A673 (cell line): ENCODE data around the gene TRIM27. TPM values are rescaled to one million over a fixed set of nuclear protein-coding genes. Genes with fewer than 3 reads are reported as not detected.
A peak's percentile ranks its signal among the peaks of the same experiment; 100 is the strongest.

Experiments
- BruUV-seq: library from RNA; stranded (reverse); fragments of 400-500 nt; replicated peaks from 2 replicates; lab custom pipeline; 2021; lab: Mats Ljungman, UMichigan
- CTCF ChIA-PET: fragments of 300-600 bp; sonication (Branson Sonifier 250); formaldehyde crosslinking; loops from one replicate; lab custom pipeline; 2022; ENCODE audit warnings: antibody characterized with exemption; lab: Charles Lee
- POLR2A ChIA-PET: fragments of 300-600 bp; sonication (Branson Sonifier 250); formaldehyde crosslinking; loops from one replicate; lab custom pipeline; 2022; ENCODE audit warnings: antibody characterized with exemption; ENCODE audit not compliant: low non-redundant PET; lab: Charles Lee
- DNase-seq: peaks from one replicate; pipeline ENCODE4 v3.0.0-alpha.2; 2015; ENCODE audit warnings: low spot score
- H3K27ac ChIP-seq: fragments of 200-600 bp; sonication (generic); 2 replicates; pipeline ENCODE4 v1.5.1; 2016; ENCODE audit warnings: mixed run types, low read depth, mild to moderate bottlenecking, mixed read lengths, antibody characterized with exemption, low read length; ENCODE audit not compliant: poor library complexity, severe bottlenecking
- H3K27me3 ChIP-seq: fragments of 200-600 bp; sonication (generic); replicated peaks from 2 replicates; pipeline ENCODE4 v1.6.1; 2017; ENCODE audit warnings: mixed run types, low read depth, mild to moderate bottlenecking, mixed read lengths, antibody characterized with exemption, low read length; ENCODE audit not compliant: insufficient read depth, poor library complexity
- H3K36me3 ChIP-seq: fragments of 200-600 bp; sonication (generic); 2 replicates; pipeline ENCODE4 v1.6.1; 2016; ENCODE audit warnings: mixed run types, mild to moderate bottlenecking, mixed read lengths, antibody characterized with exemption, low read length; ENCODE audit not compliant: insufficient read depth, poor library complexity, severe bottlenecking
- H3K4me1 ChIP-seq: fragments of 200-600 bp; sonication (generic); 2 replicates; pipeline ENCODE4 v1.6.1; 2017; ENCODE audit warnings: mixed run types, mild to moderate bottlenecking, mixed read lengths, antibody characterized with exemption, low read length; ENCODE audit not compliant: insufficient read depth, poor library complexity, severe bottlenecking
- H3K4me3 ChIP-seq: fragments of 200-600 bp; sonication (generic); 2 replicates; pipeline ENCODE4 v1.5.1; 2016; ENCODE audit warnings: low read depth, mixed run types, mild to moderate bottlenecking, mixed read lengths, low read length; ENCODE audit not compliant: poor library complexity, severe bottlenecking
- H3K9me3 ChIP-seq: fragments of 200-600 bp; sonication (generic); 2 replicates; pipeline ENCODE4 v1.6.1; 2016; ENCODE audit warnings: mixed run types, low read depth, mild to moderate bottlenecking, mixed read lengths, antibody characterized with exemption, low read length; ENCODE audit not compliant: poor library complexity, severe bottlenecking
- EZH2 ChIP-seq: fragments of 200-600 bp; sonication (generic); IDR thresholded peaks from 2 replicates; pipeline ENCODE4 v1.6.1; 2017; ENCODE audit warnings: borderline replicate concordance, low read depth, mild to moderate bottlenecking, mixed read lengths, antibody characterized with exemption, low read length; ENCODE audit not compliant: poor library complexity, severe bottlenecking
- intact Hi-C: fragments of 100-400 bp; cut with micrococcal nuclease; formaldehyde crosslinking; loops from one replicate; pipeline ENCODE4 v1.10.0; 2022; ENCODE audit not compliant: unreplicated experiment
- total RNA-seq: library from RNA; stranded (reverse); gene quantifications from 2 replicates; pipeline ENCODE4 v1.2.3, GENCODE V29; 2021
- TF ChIP-seq, protein P1 (sequence below): fragments of 300-800, 200-600 bp; sonication (generic); conservative IDR thresholded peaks from 2 replicates; pipeline ENCODE4 v1.5.1; 2017; ENCODE audit warnings: low read depth, mild to moderate bottlenecking, antibody characterized with exemption, low read length, moderate library complexity, mixed read lengths

The TRIM27 gene
- total RNA-seq, 1 experiment from 2014 or later: 81.1 TPM

DNA sequence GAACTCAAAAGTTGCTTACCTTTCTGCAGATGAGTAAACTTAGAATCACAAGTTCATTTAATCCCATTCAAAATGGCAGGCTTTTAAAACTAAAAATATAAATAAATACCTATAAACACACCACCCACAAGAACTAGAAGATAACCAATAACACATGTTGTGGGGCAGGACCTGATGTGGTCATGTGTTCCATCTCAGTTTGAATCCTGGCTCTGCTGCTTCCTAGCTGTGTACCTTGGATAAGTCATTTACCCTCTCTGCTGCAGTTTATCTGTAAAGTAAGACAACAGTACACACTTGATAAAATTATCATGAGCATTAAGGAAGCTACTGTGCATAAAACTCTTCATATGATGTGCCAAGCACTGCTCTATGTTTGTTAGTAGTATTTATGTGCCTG lies 22.0 kb downstream of the TRIM27 start:
- no peaks in the 10 kb centered on the region for H3K27me3 ChIP-seq
- peaks cover 5% of the 10 kb centered on the region for H3K4me1 ChIP-seq
- H3K4me3 ChIP-seq: no peak overlapping the region
- no peak for DNase-seq
- no TSS peak for BruUV-seq
- peaks cover 47% of the 10 kb centered on the region for H3K36me3 ChIP-seq
- intact Hi-C loops: no loop called here
- H3K27ac ChIP-seq: no peak overlapping the region
- ChIA-PET CTCF (no interaction called here), POLR2A (no interaction called here)
- TF ChIP-seq, protein P1, sequence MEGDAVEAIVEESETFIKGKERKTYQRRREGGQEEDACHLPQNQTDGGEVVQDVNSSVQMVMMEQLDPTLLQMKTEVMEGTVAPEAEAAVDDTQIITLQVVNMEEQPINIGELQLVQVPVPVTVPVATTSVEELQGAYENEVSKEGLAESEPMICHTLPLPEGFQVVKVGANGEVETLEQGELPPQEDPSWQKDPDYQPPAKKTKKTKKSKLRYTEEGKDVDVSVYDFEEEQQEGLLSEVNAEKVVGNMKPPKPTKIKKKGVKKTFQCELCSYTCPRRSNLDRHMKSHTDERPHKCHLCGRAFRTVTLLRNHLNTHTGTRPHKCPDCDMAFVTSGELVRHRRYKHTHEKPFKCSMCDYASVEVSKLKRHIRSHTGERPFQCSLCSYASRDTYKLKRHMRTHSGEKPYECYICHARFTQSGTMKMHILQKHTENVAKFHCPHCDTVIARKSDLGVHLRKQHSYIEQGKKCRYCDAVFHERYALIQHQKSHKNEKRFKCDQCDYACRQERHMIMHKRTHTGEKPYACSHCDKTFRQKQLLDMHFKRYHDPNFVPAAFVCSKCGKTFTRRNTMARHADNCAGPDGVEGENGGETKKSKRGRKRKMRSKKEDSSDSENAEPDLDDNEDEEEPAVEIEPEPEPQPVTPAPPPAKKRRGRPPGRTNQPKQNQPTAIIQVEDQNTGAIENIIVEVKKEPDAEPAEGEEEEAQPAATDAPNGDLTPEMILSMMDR: no peak
- TF ChIP-seq EZH2: no peak
- H3K9me3 ChIP-seq: no peaks in the 10 kb centered on the region

DNA sequence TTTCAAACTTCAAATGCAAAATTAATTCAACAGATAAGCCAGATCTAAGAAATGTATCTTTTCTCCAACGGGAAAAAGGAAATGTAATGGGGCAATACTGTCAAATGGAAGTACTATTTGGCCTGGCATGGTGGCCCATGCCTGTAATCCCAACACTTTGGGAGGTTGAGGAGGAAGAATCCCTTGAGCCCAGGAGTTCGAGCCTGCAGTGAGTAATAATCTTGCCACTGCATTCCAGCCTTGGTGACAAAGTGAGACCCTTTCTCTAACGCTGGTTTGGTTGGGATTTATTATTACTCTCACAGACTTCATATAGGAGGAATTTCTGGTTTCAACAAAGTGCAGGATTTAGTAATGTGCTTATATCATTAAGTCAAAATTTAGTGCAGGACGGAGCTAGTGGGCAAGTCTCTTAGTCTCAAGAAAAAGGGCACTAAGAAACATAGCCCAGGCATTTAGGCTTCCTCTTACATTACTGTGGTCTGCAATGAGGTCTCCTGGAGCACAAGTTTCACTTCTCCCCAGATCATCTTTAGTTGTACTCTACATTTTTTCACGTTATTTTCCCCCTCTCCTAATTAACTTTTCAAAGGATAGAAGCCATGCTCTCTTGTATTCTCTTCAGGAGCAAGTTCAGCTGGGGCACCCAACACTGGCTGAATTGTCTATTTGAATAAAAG lies 23.1 kb downstream of the TRIM27 start:
- no peak overlapping the region for H3K4me3 ChIP-seq
- ChIA-PET CTCF (no interaction called here), POLR2A (no interaction called here)
- H3K27me3 ChIP-seq: no peaks in the 10 kb centered on the region
- H3K9me3 ChIP-seq: no peaks in the 10 kb centered on the region
- DNase-seq: no peak
- H3K36me3 ChIP-seq: peaks cover 37% of the 10 kb centered on the region
- H3K27ac ChIP-seq: no peak overlapping the region
- intact Hi-C loops: no loop called here
- no TSS peak for BruUV-seq
- H3K4me1 ChIP-seq: peaks cover 5% of the 10 kb centered on the region
- no peak for TF ChIP-seq EZH2

DNA sequence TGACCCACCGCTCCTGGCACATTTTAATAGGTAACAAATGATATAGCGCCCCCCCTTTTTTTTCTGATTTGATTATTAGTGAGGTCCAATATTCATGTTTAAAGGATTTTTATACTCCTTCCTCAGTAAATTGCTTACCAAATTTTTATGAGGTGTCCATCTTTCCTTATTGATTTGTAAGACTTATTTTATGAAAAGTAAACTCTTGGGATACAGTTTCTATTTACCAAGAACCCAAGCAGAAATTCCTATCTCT lies 25.1 kb downstream of the TRIM27 start:
- intact Hi-C loops: loop anchor here (5.0 kb wide), 1 partner anchor 96 kb away; no protein-coding TSS in a partner anchor
- Histone ChIP-seq H3K27me3 (no peaks in the 10 kb centered on the region), H3K4me1 (peaks cover 5% of the 10 kb centered on the region), H3K4me3 (no peak overlapping the region), H3K36me3 (peaks cover 18% of the 10 kb centered on the region), H3K9me3 (no peaks in the 10 kb centered on the region), H3K27ac (no peak overlapping the region)
- no TSS peak for BruUV-seq
- POLR2A ChIA-PET: no interaction called here
- no peak for DNase-seq
- no peak for TF ChIP-seq EZH2
- TF ChIP-seq, protein P1: no peak
- CTCF ChIA-PET: no interaction called here

DNA sequence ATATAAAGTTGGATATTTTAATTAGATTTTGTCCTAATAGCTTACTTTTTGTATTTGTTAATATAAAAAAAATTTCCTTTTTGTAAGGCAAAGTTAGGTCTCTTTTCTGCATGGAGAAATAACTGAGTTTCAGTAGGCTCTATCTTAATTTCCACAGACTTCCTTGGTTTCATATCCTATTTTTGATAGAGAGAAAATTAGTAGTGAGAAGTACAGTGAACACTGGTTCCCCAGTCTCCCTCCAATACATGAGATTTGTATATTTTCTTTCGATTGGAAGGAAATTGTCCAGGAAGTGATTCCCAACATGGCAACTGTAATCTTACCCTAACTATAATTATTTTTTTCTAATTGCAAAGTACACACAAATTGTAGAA lies 26.4 kb downstream of the TRIM27 start:
- peaks cover 8% of the 10 kb centered on the region for H3K36me3 ChIP-seq

More for the DNA sequence above, 26.4 kb downstream of the TRIM27 start:
- ChIA-PET CTCF (no interaction called here), POLR2A (no interaction called here)
- Histone ChIP-seq H3K4me1 (peaks cover 5% of the 10 kb centered on the region), H3K27me3 (no peaks in the 10 kb centered on the region), H3K9me3 (no peaks in the 10 kb centered on the region), H3K27ac (peak overlapping the region; percentile 97), H3K4me3 (peak overlapping the region; percentile 68)
- intact Hi-C loops: loop anchor here (2.0 to 5.0 kb wide), 2 partner anchors 17 to 95 kb away; no protein-coding TSS in a partner anchor
- TF ChIP-seq, protein P1: no peak
- TF ChIP-seq EZH2: no peak
- DNase-seq: no peak
- no TSS peak for BruUV-seq
